Adrenal gland (tissue), 5 donors: ENCODE measurements around the gene MIPOL1.

ENCODE experiments used
- POLR2A ChIP-seq, 2 donors: fragments of 450-650 bp; IDR thresholded peaks; one replicate each; pipeline ENCODE4 v1.6.1; 2017; ENCODE audit warnings: antibody characterized with exemption in 2 of 2, mild to moderate bottlenecking in 2 of 2, moderate library complexity in 1 of 2
- TF ChIP-seq, protein P1 (sequence below), 6 experiments: fragments of 450-650 bp in 4 of 6; fragments of 200-600 bp in 2 of 6; sonication (generic) in 1 of 6; IDR thresholded peaks; 1 replicate in 5 of 6; 2 replicates in 1 of 6; pipeline versions ENCODE4 v1.5.1 to v1.8.0; 2016 to 2021; ENCODE audit warnings: antibody characterized with exemption in 6 of 6, mild to moderate bottlenecking in 2 of 6, moderate library complexity in 1 of 6
- donor health status: DM: no; HTN: no; CAD: no.

DNA sequence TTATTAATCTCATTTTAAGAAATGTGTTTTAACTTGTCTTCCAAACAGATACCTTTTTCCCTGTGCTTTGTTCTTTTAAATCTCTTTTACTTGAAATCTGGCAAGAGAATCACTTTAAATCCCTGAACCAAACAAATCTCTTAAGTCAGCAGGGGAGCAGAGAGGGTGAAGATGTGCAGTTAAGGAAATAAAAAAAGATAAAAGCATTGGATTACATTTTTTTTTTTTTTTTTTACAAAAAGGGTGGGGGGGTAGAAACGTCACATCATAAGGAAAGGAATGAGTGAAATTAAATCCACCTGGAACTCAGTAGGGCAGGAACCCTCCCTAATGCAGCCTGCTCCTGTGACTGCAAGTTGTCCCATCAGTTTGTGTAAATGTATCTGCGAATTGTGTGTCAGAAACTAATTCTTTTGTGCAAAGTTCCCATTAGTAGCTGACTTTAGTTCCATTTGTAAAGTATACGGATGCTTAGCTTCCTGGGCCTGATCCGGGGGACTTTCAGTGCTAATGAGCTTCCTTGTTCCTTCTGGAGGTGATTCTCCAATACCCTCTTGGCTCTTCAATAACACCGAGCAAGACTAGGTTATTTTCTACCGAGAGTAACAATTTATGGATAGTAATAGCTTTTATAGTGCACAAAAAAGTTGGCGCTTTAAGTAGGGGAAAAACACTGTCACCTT is 399.2 kb downstream of the MIPOL1 start:
- TF ChIP-seq, protein P1, sequence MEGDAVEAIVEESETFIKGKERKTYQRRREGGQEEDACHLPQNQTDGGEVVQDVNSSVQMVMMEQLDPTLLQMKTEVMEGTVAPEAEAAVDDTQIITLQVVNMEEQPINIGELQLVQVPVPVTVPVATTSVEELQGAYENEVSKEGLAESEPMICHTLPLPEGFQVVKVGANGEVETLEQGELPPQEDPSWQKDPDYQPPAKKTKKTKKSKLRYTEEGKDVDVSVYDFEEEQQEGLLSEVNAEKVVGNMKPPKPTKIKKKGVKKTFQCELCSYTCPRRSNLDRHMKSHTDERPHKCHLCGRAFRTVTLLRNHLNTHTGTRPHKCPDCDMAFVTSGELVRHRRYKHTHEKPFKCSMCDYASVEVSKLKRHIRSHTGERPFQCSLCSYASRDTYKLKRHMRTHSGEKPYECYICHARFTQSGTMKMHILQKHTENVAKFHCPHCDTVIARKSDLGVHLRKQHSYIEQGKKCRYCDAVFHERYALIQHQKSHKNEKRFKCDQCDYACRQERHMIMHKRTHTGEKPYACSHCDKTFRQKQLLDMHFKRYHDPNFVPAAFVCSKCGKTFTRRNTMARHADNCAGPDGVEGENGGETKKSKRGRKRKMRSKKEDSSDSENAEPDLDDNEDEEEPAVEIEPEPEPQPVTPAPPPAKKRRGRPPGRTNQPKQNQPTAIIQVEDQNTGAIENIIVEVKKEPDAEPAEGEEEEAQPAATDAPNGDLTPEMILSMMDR (IDR thresholded peaks at IDR 0.05) = no peak
- TF ChIP-seq POLR2A (IDR thresholded peaks at IDR 0.05) = no peak
